Body of pancreas (tissue), 4 donors: ENCODE measurements around the gene MIA.

Source experiments
- POLR2A ChIP-seq, 3 donors: fragments of 450-650 bp; IDR thresholded peaks; one replicate each; pipeline ENCODE4 v1.6.1; 2016; ENCODE audit warnings: antibody characterized with exemption in 3 of 3, mild to moderate bottlenecking in 2 of 3
- TF ChIP-seq, protein P1 (sequence below), 7 experiments: fragments of 450-650 bp in 4 of 7; fragments of 200-600 bp in 3 of 7; sonication (generic) in 3 of 7; IDR thresholded peaks; one replicate each; pipeline ENCODE4 v1.5.1; 2016 to 2019; ENCODE audit warnings: antibody characterized with exemption in 7 of 7

DNA sequence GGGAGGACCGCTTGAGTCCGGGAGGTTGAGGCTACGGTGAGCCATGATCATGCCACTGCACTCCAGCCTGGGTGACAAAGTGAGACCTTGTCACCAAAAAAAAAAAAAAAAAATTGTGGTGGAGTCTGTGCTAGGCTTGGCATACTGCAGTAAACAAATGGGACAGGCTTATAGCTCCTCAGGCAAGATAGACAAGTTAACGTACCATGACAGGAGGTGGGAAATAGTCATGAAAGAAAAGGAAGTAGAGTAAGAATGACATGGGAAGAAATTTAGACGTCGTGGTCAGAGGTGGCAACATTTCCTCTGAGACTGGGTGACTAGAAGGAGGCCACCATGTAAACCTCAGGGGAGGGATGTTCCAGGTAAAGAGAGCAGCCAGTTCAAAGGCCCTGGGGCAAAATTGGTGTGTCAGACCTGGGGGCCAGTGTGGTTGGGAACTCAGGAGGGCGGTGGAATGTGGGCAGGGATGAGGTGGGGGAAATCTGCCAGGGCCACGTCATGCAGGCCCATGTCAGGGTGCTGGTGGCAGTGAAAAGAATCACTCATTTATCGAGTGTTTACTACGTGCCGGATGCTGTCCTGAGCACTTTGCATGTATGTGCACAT is 18.7 kb upstream of the MIA start:
- TF ChIP-seq, protein P1, sequence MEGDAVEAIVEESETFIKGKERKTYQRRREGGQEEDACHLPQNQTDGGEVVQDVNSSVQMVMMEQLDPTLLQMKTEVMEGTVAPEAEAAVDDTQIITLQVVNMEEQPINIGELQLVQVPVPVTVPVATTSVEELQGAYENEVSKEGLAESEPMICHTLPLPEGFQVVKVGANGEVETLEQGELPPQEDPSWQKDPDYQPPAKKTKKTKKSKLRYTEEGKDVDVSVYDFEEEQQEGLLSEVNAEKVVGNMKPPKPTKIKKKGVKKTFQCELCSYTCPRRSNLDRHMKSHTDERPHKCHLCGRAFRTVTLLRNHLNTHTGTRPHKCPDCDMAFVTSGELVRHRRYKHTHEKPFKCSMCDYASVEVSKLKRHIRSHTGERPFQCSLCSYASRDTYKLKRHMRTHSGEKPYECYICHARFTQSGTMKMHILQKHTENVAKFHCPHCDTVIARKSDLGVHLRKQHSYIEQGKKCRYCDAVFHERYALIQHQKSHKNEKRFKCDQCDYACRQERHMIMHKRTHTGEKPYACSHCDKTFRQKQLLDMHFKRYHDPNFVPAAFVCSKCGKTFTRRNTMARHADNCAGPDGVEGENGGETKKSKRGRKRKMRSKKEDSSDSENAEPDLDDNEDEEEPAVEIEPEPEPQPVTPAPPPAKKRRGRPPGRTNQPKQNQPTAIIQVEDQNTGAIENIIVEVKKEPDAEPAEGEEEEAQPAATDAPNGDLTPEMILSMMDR (IDR thresholded peaks at IDR 0.05), result no peak
- no peak for TF ChIP-seq POLR2A (IDR thresholded peaks at IDR 0.05)
